Measurements from ENCODE around the gene YTHDC1. TPM values are rescaled to one million over a fixed set of nuclear protein-coding genes. Genes with fewer than 3 reads are reported as not detected.

Gene YTHDC1
- total and polyA plus RNA-seq, 2 of the 13 experiments (the other 11 are each of a cell fraction or from before 2014, with no cell fraction given), result 37.3 to 56.8 TPM

DNA sequence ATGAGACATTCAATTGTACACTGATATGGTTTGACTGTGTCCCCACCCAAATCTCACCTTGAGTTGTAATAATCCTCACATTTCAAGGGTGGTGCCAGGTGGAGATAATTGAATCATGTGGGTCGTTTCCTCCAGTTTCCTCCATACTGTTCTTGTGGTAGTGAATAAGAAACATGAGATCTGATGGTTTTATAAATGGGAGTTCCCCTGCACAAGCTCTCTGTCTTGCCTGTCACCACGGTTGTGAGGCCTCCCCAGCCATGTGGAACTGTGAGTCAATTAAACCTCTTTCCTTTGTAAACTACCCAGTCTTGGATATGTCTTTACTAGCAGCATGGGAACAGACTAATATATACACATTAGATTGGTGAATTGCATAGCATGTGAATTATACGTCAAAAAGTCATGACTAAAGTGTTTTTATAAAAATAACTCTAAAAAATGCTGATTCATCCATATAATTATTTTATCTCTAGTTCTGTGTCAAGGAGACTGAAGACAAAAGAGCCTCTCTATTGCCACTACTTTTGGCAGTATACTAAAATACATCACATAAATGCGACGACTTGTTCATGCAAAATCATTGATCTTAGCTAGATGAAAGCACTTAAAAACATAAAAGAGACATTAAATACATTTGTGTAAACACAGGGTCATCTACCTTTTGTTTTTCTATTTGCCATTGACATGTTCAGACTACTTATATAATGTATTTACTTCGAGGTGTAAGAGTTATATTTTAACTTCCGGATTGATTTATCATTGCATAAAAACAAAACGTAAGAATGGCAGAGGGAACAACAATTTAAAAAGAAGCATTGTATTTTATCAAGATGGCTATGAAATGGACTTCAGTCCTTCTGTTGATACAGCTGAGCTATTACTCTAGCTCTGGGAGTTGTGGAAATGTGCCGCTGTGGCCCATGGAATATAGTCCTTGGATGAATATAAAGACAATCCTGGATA lies 50.1 kb downstream of the YTHDC1 start (continued):
- TF ChIP-seq, protein P1, sequence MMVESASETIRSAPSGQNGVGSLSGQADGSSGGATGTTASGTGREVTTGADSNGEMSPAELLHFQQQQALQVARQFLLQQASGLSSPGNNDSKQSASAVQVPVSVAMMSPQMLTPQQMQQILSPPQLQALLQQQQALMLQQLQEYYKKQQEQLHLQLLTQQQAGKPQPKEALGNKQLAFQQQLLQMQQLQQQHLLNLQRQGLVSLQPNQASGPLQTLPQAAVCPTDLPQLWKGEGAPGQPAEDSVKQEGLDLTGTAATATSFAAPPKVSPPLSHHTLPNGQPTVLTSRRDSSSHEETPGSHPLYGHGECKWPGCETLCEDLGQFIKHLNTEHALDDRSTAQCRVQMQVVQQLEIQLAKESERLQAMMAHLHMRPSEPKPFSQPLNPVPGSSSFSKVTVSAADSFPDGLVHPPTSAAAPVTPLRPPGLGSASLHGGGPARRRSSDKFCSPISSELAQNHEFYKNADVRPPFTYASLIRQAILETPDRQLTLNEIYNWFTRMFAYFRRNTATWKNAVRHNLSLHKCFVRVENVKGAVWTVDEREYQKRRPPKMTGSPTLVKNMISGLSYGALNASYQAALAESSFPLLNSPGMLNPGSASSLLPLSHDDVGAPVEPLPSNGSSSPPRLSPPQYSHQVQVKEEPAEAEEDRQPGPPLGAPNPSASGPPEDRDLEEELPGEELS (CRISPR knock-in tag; IDR thresholded peaks at IDR 0.05), result peak; percentile 27; the same call in 1 of the 2 replicates
- no peak for TF ChIP-seq ZNF562 (CRISPR knock-in tag; IDR thresholded peaks at IDR 0.05; ENCODE audit: borderline replicate concordance)
- TF ChIP-seq, protein P2, sequence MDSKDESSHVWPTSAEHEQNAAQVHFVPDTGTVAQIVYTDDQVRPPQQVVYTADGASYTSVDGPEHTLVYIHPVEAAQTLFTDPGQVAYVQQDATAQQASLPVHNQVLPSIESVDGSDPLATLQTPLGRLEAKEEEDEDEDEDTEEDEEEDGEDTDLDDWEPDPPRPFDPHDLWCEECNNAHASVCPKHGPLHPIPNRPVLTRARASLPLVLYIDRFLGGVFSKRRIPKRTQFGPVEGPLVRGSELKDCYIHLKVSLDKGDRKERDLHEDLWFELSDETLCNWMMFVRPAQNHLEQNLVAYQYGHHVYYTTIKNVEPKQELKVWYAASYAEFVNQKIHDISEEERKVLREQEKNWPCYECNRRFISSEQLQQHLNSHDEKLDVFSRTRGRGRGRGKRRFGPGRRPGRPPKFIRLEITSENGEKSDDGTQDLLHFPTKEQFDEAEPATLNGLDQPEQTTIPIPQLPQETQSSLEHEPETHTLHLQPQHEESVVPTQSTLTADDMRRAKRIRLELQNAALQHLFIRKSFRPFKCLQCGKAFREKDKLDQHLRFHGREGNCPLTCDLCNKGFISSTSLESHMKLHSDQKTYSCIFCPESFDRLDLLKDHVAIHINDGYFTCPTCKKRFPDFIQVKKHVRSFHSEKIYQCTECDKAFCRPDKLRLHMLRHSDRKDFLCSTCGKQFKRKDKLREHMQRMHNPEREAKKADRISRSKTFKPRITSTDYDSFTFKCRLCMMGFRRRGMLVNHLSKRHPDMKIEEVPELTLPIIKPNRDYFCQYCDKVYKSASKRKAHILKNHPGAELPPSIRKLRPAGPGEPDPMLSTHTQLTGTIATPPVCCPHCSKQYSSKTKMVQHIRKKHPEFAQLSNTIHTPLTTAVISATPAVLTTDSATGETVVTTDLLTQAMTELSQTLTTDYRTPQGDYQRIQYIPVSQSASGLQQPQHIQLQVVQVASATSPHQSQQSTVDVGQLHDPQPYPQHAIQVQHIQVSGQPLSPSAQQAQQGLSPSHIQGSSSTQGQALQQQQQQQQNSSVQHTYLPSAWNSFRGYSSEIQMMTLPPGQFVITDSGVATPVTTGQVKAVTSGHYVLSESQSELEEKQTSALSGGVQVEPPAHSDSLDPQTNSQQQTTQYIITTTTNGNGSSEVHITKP (CRISPR knock-in tag; IDR thresholded peaks at IDR 0.05; ENCODE audit: low read depth), result no peak
- TF ChIP-seq CBFB (CRISPR knock-in tag; IDR thresholded peaks at IDR 0.05), result no peak
- TF ChIP-seq NR2F2 (IDR thresholded peaks at IDR 0.05; ENCODE audit: borderline replicate concordance, low read depth), result peak; percentile 66
- TF ChIP-seq SOX5 (CRISPR knock-in tag; IDR thresholded peaks at IDR 0.05; ENCODE audit: borderline replicate concordance), result peak; percentile 94
- peak; percentile 48; the same call in 1 of the 2 replicates for TF ChIP-seq NR2F6 (IDR thresholded peaks at IDR 0.05)
- TF ChIP-seq NR2F6 (CRISPR knock-in tag; IDR thresholded peaks at IDR 0.05), result no peak; the same call in 1 of the 2 replicates
- TF ChIP-seq, protein P3, sequence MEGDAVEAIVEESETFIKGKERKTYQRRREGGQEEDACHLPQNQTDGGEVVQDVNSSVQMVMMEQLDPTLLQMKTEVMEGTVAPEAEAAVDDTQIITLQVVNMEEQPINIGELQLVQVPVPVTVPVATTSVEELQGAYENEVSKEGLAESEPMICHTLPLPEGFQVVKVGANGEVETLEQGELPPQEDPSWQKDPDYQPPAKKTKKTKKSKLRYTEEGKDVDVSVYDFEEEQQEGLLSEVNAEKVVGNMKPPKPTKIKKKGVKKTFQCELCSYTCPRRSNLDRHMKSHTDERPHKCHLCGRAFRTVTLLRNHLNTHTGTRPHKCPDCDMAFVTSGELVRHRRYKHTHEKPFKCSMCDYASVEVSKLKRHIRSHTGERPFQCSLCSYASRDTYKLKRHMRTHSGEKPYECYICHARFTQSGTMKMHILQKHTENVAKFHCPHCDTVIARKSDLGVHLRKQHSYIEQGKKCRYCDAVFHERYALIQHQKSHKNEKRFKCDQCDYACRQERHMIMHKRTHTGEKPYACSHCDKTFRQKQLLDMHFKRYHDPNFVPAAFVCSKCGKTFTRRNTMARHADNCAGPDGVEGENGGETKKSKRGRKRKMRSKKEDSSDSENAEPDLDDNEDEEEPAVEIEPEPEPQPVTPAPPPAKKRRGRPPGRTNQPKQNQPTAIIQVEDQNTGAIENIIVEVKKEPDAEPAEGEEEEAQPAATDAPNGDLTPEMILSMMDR (CRISPR knock-in tag; IDR thresholded peaks at IDR 0.05), result no peak
- peak; percentile 86 for TF ChIP-seq FOXA3 (CRISPR knock-in tag; IDR thresholded peaks at IDR 0.05)
- TF ChIP-seq ZFP90 (CRISPR knock-in tag; IDR thresholded peaks at IDR 0.05; ENCODE audit: borderline replicate concordance), result no peak
- TF ChIP-seq, protein P4, sequence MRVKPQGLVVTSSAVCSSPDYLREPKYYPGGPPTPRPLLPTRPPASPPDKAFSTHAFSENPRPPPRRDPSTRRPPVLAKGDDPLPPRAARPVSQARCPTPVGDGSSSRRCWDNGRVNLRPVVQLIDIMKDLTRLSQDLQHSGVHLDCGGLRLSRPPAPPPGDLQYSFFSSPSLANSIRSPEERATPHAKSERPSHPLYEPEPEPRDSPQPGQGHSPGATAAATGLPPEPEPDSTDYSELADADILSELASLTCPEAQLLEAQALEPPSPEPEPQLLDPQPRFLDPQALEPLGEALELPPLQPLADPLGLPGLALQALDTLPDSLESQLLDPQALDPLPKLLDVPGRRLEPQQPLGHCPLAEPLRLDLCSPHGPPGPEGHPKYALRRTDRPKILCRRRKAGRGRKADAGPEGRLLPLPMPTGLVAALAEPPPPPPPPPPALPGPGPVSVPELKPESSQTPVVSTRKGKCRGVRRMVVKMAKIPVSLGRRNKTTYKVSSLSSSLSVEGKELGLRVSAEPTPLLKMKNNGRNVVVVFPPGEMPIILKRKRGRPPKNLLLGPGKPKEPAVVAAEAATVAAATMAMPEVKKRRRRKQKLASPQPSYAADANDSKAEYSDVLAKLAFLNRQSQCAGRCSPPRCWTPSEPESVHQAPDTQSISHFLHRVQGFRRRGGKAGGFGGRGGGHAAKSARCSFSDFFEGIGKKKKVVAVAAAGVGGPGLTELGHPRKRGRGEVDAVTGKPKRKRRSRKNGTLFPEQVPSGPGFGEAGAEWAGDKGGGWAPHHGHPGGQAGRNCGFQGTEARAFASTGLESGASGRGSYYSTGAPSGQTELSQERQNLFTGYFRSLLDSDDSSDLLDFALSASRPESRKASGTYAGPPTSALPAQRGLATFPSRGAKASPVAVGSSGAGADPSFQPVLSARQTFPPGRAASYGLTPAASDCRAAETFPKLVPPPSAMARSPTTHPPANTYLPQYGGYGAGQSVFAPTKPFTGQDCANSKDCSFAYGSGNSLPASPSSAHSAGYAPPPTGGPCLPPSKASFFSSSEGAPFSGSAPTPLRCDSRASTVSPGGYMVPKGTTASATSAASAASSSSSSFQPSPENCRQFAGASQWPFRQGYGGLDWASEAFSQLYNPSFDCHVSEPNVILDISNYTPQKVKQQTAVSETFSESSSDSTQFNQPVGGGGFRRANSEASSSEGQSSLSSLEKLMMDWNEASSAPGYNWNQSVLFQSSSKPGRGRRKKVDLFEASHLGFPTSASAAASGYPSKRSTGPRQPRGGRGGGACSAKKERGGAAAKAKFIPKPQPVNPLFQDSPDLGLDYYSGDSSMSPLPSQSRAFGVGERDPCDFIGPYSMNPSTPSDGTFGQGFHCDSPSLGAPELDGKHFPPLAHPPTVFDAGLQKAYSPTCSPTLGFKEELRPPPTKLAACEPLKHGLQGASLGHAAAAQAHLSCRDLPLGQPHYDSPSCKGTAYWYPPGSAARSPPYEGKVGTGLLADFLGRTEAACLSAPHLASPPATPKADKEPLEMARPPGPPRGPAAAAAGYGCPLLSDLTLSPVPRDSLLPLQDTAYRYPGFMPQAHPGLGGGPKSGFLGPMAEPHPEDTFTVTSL (CRISPR knock-in tag; IDR thresholded peaks at IDR 0.05; ENCODE audit: borderline replicate concordance), result peak; percentile 41; the same call in 1 of the 2 replicates
- no peak for TF ChIP-seq TBP (CRISPR knock-in tag; IDR thresholded peaks at IDR 0.05)
- no peak for TF ChIP-seq RFX1 (IDR thresholded peaks at IDR 0.05)
- no peak for TF ChIP-seq CEBPB (IDR thresholded peaks at IDR 0.05; ENCODE audit: borderline replicate concordance, low read depth, low read length)
